HG03196 (cell line): ENCODE measurements around the gene GOSR1.
"Not testable (repeated sequence)": the region's sequence is repeated elsewhere in the genome, so short reads cannot be mapped to it uniquely, and the experiment has no call there.

Experiments used
- ATAC-seq: cut with Tn5 transposase; IDR thresholded peaks from one replicate; pipeline ENCODE4 v1.9.1; 2021; ENCODE audit not compliant: unreplicated experiment

The GOSR1 gene

GRCh38 chr17:30503558-30503957 lies 26.4 kb downstream of the GOSR1 start:
- no peak for ATAC-seq

- no peak for ATAC-seq
Observed at GRCh38 chr17:30505868-30506417, 28.7 kb downstream of the GOSR1 start.

GRCh38 chr17:30506481-30506880 lies 29.3 kb downstream of the GOSR1 start:
- ATAC-seq: no peak

GRCh38 chr17:30513346-30513745 lies 36.1 kb downstream of the GOSR1 start:
- ATAC-seq: no peak

GRCh38 chr17:30514895-30515596 lies 37.8 kb downstream of the GOSR1 start:
- no peak for ATAC-seq

- ATAC-seq: no peak
Observed at GRCh38 chr17:30517786-30518185, 40.6 kb downstream of the GOSR1 start.

- ATAC-seq: no peak
Observed at GRCh38 chr17:30519166-30519565, 42.0 kb downstream of the GOSR1 start.

GRCh38 chr17:30519707-30520106 lies 42.5 kb downstream of the GOSR1 start:
- ATAC-seq: no peak

GRCh38 chr17:30520436-30520835 lies 43.2 kb downstream of the GOSR1 start:
- ATAC-seq: no peak

GRCh38 chr17:30520882-30521281 lies 43.7 kb downstream of the GOSR1 start:
- ATAC-seq: no peak

GRCh38 chr17:30521766-30522165 lies 44.6 kb downstream of the GOSR1 start:
- no peak for ATAC-seq

GRCh38 chr17:30523236-30523635 lies 46.0 kb downstream of the GOSR1 start:
- not testable (repeated sequence) for ATAC-seq

- ATAC-seq: no peak
Observed at GRCh38 chr17:30524847-30525246, 47.6 kb downstream of the GOSR1 start.

GRCh38 chr17:30526401-30526800 lies 49.2 kb downstream of the GOSR1 start:
- ATAC-seq: no peak

GRCh38 chr17:30528701-30529100 lies 51.5 kb downstream of the GOSR1 start:
- not testable (repeated sequence) for ATAC-seq

- ATAC-seq: no peak
Observed at GRCh38 chr17:30530346-30531025, 53.3 kb downstream of the GOSR1 start.

GRCh38 chr17:30532871-30533270 lies 55.7 kb downstream of the GOSR1 start:
- ATAC-seq: no peak

- ATAC-seq: no peak
Observed at GRCh38 chr17:30534298-30534697, 57.1 kb downstream of the GOSR1 start.

- no peak for ATAC-seq
Observed at GRCh38 chr17:30534938-30535921, 58.0 kb downstream of the GOSR1 start.

- ATAC-seq: not testable (repeated sequence)
Observed at GRCh38 chr17:30536846-30537245, 59.6 kb downstream of the GOSR1 start.

- ATAC-seq: not testable (repeated sequence)
Observed at GRCh38 chr17:30537667-30538066, 60.5 kb downstream of the GOSR1 start.
